GM23338 (cell line): ENCODE results near the gene GLCCI1. TPM values are rescaled to one million over a fixed set of nuclear protein-coding genes. Genes with fewer than 3 reads are reported as not detected.

ENCODE experiments used
- ATAC-seq: fragments of 200-7000 bp; cut with Tn5 transposase; 3 replicates; pipeline ENCODE4 v1.9.1; 2020
- DNase-seq: peaks from one replicate; pipeline ENCODE4 v3.0.0-alpha.2; 2015; ENCODE audit warnings: low spot score
- H2AFZ ChIP-seq: fragments of 200-600 bp; sonication (generic); 2 replicates; pipeline ENCODE4 v1.8.0; 2016; ENCODE audit warnings: antibody characterized with exemption, mild to moderate bottlenecking, moderate library complexity
- H3F3A ChIP-seq: fragments of 200-600 bp; sonication (generic); replicated peaks from 2 replicates; pipeline ENCODE4 v1.8.0; 2017; ENCODE audit warnings: antibody characterized with exemption, mixed run types, low read depth
- H3K27ac ChIP-seq: fragments of 200-600 bp; sonication (generic); 2 replicates; pipeline ENCODE4 v1.6.1; 2016; ENCODE audit warnings: low read depth
- H3K27me3 ChIP-seq: fragments of 200-600 bp; sonication (generic); 2 replicates; pipeline ENCODE4 v1.8.0; 2016; ENCODE audit warnings: mild to moderate bottlenecking, mixed run types, moderate library complexity; ENCODE audit not compliant: insufficient read depth
- H3K36me3 ChIP-seq: fragments of 200-600 bp; sonication (generic); 2 replicates; pipeline ENCODE4 v1.8.0; 2016; ENCODE audit warnings: mild to moderate bottlenecking; ENCODE audit not compliant: insufficient read depth
- H3K4me1 ChIP-seq: fragments of 200-600 bp; sonication (generic); 2 replicates; pipeline ENCODE4 v1.8.0; 2016; ENCODE audit warnings: mild to moderate bottlenecking, moderate library complexity; ENCODE audit not compliant: insufficient read depth
- H3K4me2 ChIP-seq: fragments of 200-600 bp; sonication (generic); 2 replicates; pipeline ENCODE4 v1.7.1; 2017; ENCODE audit warnings: mixed run types
- H3K4me3 ChIP-seq: fragments of 200-600 bp; sonication (generic); 2 replicates; pipeline ENCODE4 v1.6.1; 2016; ENCODE audit warnings: mixed run types
- H3K79me2 ChIP-seq: fragments of 200-600 bp; sonication (generic); replicated peaks from 2 replicates; pipeline ENCODE4 v1.8.0; 2017; ENCODE audit warnings: mild to moderate bottlenecking; ENCODE audit not compliant: insufficient read depth
- H3K9me2 ChIP-seq: fragments of 200-600 bp; sonication (generic); 2 replicates; pipeline ENCODE4 v1.8.0; 2017; ENCODE audit not compliant: insufficient read depth
- H4K20me1 ChIP-seq: fragments of 200-600 bp; sonication (generic); replicated peaks from 2 replicates; pipeline ENCODE4 v1.8.0; 2017; ENCODE audit warnings: mild to moderate bottlenecking; ENCODE audit not compliant: insufficient read depth
- H3K27ac Mint-ChIP-seq: 2 replicates; pipeline ENCODE4 v1.8.0; 2020; ENCODE audit warnings: inconsistent platforms, mild to moderate bottlenecking, moderate library complexity, mixed read lengths
- H3K27me3 Mint-ChIP-seq: 3 replicates; pipeline ENCODE4 v1.8.0; 2022; ENCODE audit warnings: low read depth, mild to moderate bottlenecking, moderate library complexity, mixed read lengths, inconsistent platforms; ENCODE audit not compliant: insufficient read depth, poor library complexity
- H3K36me3 Mint-ChIP-seq: 3 replicates; pipeline ENCODE4 v1.8.0; 2021; ENCODE audit warnings: low read depth, mild to moderate bottlenecking, inconsistent platforms, moderate library complexity, mixed read lengths
- H3K4me1 Mint-ChIP-seq: 3 replicates; pipeline ENCODE4 v1.8.0; 2020; ENCODE audit warnings: mild to moderate bottlenecking, inconsistent platforms, mixed read lengths
- H3K4me3 Mint-ChIP-seq: 3 replicates; pipeline ENCODE4 v1.8.0; 2021; ENCODE audit warnings: moderate library complexity, mild to moderate bottlenecking, inconsistent platforms, mixed read lengths
- H3K9me3 Mint-ChIP-seq: 3 replicates; pipeline ENCODE4 v1.8.0; 2020; ENCODE audit warnings: moderate library complexity, mild to moderate bottlenecking, inconsistent platforms, mixed read lengths
- CTCF ChIP-seq, 2 experiments: fragments of 200-600 bp in 1 of 2; sonication (generic) in 1 of 2; conservative IDR thresholded peaks; 2 replicates each; pipeline versions ENCODE4 v1.5.1 to v1.6.1; 2016 to 2017; ENCODE audit warnings: antibody characterized with exemption in 2 of 2, low read depth in 2 of 2, mild to moderate bottlenecking in 2 of 2, moderate library complexity in 1 of 2
- ETS1 ChIP-seq: IDR thresholded peaks from 2 replicates; pipeline ENCODE4 v1.6.1; 2016; ENCODE audit warnings: antibody characterized with exemption
- EZH2 ChIP-seq: fragments of 200-600 bp; sonication (generic); IDR thresholded peaks from one replicate; pipeline ENCODE4 v1.8.0; 2017; ENCODE audit warnings: antibody characterized with exemption, mild to moderate bottlenecking, low read depth; ENCODE audit not compliant: unreplicated experiment
- EZH2phosphoT487 ChIP-seq: fragments of 200-600 bp; sonication (generic); IDR thresholded peaks from one replicate; pipeline ENCODE4 v1.8.1; 2018; ENCODE audit warnings: antibody characterized with exemption; ENCODE audit not compliant: unreplicated experiment
- JUNB ChIP-seq: IDR thresholded peaks from one replicate; pipeline ENCODE4 v1.6.1; 2016; ENCODE audit warnings: antibody characterized with exemption; ENCODE audit not compliant: unreplicated experiment
- NANOG ChIP-seq: IDR thresholded peaks from 2 replicates; pipeline ENCODE4 v1.6.1; 2016; ENCODE audit warnings: antibody characterized with exemption, borderline replicate concordance
- POLR2AphosphoS5 ChIP-seq: IDR thresholded peaks from 2 replicates; pipeline ENCODE4 v1.6.1; 2016; ENCODE audit warnings: antibody characterized with exemption, low read depth
- REST ChIP-seq: IDR thresholded peaks from one replicate; pipeline ENCODE4 v1.6.1; 2018; ENCODE audit warnings: antibody characterized with exemption; ENCODE audit not compliant: unreplicated experiment
- STAT1 ChIP-seq: IDR thresholded peaks from one replicate; pipeline ENCODE4 v1.6.1; 2016; ENCODE audit warnings: antibody characterized with exemption; ENCODE audit not compliant: unreplicated experiment
- ZNF114 ChIP-seq: fragments of 250-450 bp; sonication (Bioruptor Pico); IDR thresholded peaks from 2 replicates; pipeline ENCODE4 v1.5.0; 2020; ENCODE audit warnings: mild to moderate bottlenecking, moderate library complexity
- ZNF331 ChIP-seq: fragments of 250-450 bp; sonication (Bioruptor Pico); IDR thresholded peaks from 2 replicates; pipeline ENCODE4 v1.5.0; 2020; ENCODE audit warnings: low read depth, mild to moderate bottlenecking, moderate library complexity
- ZNF462 ChIP-seq: fragments of 250-450 bp; sonication (Bioruptor Pico); IDR thresholded peaks from 2 replicates; pipeline ENCODE4 v1.5.0; 2020; ENCODE audit warnings: mild to moderate bottlenecking, moderate library complexity
- polyA plus RNA-seq: library from polyadenylated mRNA; unstranded; fragments of >200 nt; fragmentation: Nextera tagmentation; extraction: Ambion mirVana; gene quantifications from 2 replicates; pipeline ENCODE4 v1.2.1, GENCODE V29; 2016
- total RNA-seq: library from RNA; depleted of rRNA; stranded (reverse); fragments of >200 nt; shearing (Covaris generic); gene quantifications from 2 replicates; pipeline ENCODE4 v1.2.3, GENCODE V29; 2014

Gene GLCCI1
- total and polyA plus RNA-seq, 2 experiments from 2014 or later: 15.0 to 15.7 TPM

DNA sequence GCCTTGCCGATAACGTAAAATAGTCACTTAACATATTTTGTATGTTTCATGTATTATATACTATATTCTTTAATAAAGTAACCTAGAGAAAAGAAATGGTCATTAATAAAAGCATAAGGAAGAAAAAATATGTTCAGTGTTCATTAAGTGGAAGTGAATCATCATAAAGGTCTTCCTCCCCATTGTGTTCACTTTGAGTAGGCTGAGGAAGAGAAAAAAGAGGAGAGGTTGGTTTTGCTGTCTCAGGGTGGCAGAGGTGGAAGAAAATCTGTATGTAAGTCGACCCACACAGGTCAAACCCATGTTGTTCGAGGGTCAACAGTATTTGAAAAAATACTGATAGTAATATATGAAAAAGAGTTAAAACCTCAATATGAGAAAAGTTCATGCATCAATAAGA is 90.3 kb downstream of the GLCCI1 start:
- Histone ChIP-seq H3K4me1 (no peaks in the 10 kb centered on the region), H2AFZ (no peak overlapping the region), H3K4me2 (no peak overlapping the region), H3K36me3 (no peaks in the 10 kb centered on the region; the same call in 1 of the 2 replicates), H4K20me1 (no peaks in the 10 kb centered on the region), H3K27ac (no peak overlapping the region), H3F3A (no peaks in the 10 kb centered on the region), H3K79me2 (no peaks in the 10 kb centered on the region), H3K4me3 (no peak overlapping the region), H3K9me2 (no peaks in the 10 kb centered on the region), H3K27me3 (no peaks in the 10 kb centered on the region)
- H3K9me3 Mint-ChIP-seq: no peaks in the 10 kb centered on the region
- ATAC-seq: no peak
- peaks cover 37% of the 10 kb centered on the region; the same call in 2 of the 3 replicates for H3K36me3 Mint-ChIP-seq
- no peak overlapping the region for H3K4me3 Mint-ChIP-seq
- H3K4me1 Mint-ChIP-seq: peaks cover 3% of the 10 kb centered on the region; the same call in 1 of the 3 replicates
- TF ChIP-seq NANOG (no peak), ZNF331 (CRISPR knock-in tag) (no peak), JUNB (no peak), STAT1 (no peak), ETS1 (no peak), POLR2AphosphoS5 (no peak), EZH2phosphoT487 (no peak), EZH2 (no peak), REST (no peak), CTCF (conservative IDR thresholded peaks at IDR 0.05; ENCODE audit: low read depth in 2 of 2) (no peak), ZNF114 (CRISPR knock-in tag) (no peak), ZNF462 (no peak)
- no peak overlapping the region for H3K27ac Mint-ChIP-seq
- DNase-seq: no peak
- H3K27me3 Mint-ChIP-seq: no peaks in the 10 kb centered on the region
